22Rv1 (cell line): ENCODE results near the gene SIDT1.

Experiments
- CTCF ChIP-seq: fragments of 450-650 bp; IDR thresholded peaks from 2 replicates; pipeline ENCODE4 v1.5.1; 2017; ENCODE audit warnings: mild to moderate bottlenecking
- ZFX ChIP-seq: fragments of 450-650 bp; IDR thresholded peaks from 2 replicates; pipeline ENCODE4 v1.6.1; 2017; ENCODE audit warnings: antibody characterized with exemption, borderline replicate concordance

- TF ChIP-seq CTCF, result no peak
- no peak for TF ChIP-seq ZFX
Observed at GRCh38 chr3:113676261-113676660, 143.9 kb downstream of the SIDT1 start.
